Tibial nerve (tissue), 3 donors: ENCODE data around the gene BAHCC1.

ENCODE experiments used
- POLR2A ChIP-seq, 2 donors: fragments of 450-650 bp; IDR thresholded peaks; one replicate each; pipeline ENCODE4 v1.6.1; 2017; ENCODE audit warnings: antibody characterized with exemption in 2 of 2, mild to moderate bottlenecking in 2 of 2, moderate library complexity in 2 of 2
- TF ChIP-seq, protein P1 (sequence below), 5 experiments: fragments of 200-600 bp in 3 of 5; fragments of 450-650 bp in 2 of 5; sonication (generic) in 3 of 5; IDR thresholded peaks; one replicate each; pipeline ENCODE4 v1.5.1; 2016 to 2019; ENCODE audit warnings: antibody characterized with exemption in 5 of 5, mild to moderate bottlenecking in 3 of 5, moderate library complexity in 2 of 5

GRCh38 chr17:81488276-81488860 lies 93.1 kb downstream of the BAHCC1 start:
- TF ChIP-seq, protein P1, sequence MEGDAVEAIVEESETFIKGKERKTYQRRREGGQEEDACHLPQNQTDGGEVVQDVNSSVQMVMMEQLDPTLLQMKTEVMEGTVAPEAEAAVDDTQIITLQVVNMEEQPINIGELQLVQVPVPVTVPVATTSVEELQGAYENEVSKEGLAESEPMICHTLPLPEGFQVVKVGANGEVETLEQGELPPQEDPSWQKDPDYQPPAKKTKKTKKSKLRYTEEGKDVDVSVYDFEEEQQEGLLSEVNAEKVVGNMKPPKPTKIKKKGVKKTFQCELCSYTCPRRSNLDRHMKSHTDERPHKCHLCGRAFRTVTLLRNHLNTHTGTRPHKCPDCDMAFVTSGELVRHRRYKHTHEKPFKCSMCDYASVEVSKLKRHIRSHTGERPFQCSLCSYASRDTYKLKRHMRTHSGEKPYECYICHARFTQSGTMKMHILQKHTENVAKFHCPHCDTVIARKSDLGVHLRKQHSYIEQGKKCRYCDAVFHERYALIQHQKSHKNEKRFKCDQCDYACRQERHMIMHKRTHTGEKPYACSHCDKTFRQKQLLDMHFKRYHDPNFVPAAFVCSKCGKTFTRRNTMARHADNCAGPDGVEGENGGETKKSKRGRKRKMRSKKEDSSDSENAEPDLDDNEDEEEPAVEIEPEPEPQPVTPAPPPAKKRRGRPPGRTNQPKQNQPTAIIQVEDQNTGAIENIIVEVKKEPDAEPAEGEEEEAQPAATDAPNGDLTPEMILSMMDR (IDR thresholded peaks at IDR 0.05) = no peak
- TF ChIP-seq POLR2A (IDR thresholded peaks at IDR 0.05) = no peak
